ENCODE measurements around the gene SH3BP5. TPM values are rescaled to one million over a fixed set of nuclear protein-coding genes. Genes with fewer than 3 reads are reported as not detected.

The SH3BP5 gene
- total RNA-seq, 1 donor from 2014 or later: 10.5 TPM

DNA sequence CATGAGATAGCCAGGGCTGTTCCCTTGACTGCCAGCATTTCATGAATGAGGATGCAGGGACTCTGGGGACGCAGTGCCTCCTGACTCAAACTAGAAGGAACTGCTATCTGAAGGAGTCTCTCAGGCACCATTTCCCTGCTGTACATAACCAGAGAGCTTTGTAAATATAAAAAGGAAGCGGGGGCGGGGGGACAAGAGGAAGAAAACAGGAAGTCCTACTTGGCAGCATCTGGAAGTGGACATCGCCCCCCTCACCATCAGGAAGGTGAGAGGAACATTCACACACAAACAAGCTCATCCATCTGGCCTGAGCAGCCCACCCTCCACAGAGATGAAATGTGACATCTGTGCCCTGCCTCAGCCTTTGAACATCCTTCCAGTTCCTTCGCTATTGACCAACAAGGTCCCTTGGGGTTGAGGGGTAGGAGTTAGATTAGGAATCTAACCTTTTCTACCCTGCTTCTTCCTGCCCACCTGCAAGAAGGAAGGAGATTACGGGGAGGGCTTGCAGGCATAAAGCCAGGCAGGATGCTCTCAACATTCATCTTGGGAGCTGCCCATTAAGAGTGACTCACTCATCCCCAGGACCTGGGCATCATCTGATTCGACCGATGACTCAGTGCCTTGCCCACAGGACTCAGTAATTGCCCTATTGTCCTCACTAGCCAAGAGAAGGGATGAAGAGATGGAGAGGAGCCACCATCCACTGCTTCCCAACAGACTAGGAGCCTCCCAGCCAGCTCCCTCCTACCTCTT, 31.9 kb downstream of the SH3BP5 start:
- no peak for DNase-seq (ENCODE audit: low spot score)

DNA sequence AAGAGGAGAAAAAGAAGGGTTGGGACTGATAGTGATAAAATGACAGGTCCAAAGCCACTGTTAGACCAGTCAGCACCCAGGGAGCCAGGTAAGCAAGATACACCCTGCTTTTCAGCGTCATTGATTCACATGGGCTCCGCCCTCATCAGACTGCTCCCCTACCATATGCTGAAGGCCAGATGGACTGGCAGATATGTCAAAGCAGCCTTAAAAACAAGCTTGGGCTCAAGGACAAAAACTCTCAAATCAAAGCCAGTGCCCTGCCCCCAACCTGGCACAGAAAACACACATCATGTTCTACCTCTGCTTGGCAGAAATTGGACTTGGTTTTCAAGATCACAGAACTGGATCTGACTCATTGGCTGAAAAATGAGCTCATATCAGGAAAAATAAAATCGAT, 33.4 kb downstream of the SH3BP5 start:
- ATAC-seq: peak; percentile 66

More for the DNA sequence above, 31.9 kb downstream of the SH3BP5 start:
- peak; percentile 36 for ATAC-seq

GRCh38 chr3:15298504-15298903, 33.9 kb downstream of the SH3BP5 start:
- ATAC-seq (no peak), DNase-seq (ENCODE audit: low spot score) (no peak)

More for the DNA sequence above, 33.4 kb downstream of the SH3BP5 start:
- peak; percentile 70 for DNase-seq (ENCODE audit: low spot score)

DNA sequence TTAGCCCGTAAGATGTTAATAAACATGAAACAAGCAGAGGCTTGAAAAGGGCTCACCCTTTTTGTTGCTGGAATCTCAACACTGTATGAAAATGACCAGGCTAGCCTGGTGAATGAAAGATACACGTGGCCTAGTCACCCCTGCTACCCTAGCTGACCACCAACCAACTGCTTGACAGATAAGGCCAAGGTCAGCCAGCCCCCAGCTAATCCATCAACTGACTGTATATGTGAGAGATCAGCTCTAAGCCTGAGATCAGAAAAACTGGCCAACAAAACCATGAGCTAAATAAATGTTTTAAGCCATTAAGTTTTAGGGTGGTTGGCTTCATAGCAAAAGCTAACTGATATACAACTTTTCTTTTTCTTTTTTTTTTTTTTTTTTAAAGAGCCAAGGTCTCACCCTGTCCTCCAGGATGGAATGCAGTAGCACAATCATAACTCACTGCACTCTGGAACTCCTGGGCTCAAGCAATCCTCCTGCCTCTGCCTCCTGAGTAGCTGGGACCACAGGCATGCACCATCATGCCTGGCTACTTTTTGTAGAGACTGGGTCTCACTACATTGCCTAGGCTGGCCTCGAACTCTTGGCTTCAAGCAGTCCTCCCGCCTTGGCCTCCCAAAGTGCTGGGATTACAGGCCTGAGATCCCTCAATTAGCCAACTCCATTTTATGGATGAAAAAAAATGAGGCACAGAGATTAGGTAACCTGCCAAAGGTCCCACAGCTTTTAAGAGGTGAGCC, 34.6 kb downstream of the SH3BP5 start:
- ATAC-seq (no peak), DNase-seq (ENCODE audit: low spot score) (no peak)

DNA sequence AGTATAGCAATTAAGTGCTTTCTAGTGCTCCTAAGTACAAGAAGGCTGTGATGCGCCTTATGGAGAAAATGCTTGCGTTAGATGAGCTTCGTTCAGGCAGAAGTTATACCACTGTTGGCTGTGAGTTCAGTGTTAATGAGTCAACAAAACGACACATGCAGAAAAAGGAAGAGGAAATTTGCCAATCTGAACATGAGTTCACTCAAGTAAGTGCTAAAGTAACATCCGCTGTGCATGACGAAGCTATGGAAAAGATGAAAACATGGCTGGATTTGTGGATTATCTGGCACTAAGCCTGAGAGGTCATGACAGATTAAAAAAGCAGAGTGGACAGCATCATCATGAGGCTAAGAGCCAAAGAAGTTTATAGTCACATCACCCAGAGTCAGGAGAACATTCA, 36.9 kb downstream of the SH3BP5 start:
- no peak for DNase-seq (ENCODE audit: low spot score)
- ATAC-seq: peak; percentile 12

GRCh38 chr3:15294929-15295328, 37.5 kb downstream of the SH3BP5 start:
- DNase-seq (ENCODE audit: low spot score) (no peak), ATAC-seq (peak; percentile 22)

GRCh38 chr3:15292765-15293522, 39.4 kb downstream of the SH3BP5 start:
- peak; percentile 78 for ATAC-seq
- DNase-seq (ENCODE audit: low spot score): peak; percentile 70

DNA sequence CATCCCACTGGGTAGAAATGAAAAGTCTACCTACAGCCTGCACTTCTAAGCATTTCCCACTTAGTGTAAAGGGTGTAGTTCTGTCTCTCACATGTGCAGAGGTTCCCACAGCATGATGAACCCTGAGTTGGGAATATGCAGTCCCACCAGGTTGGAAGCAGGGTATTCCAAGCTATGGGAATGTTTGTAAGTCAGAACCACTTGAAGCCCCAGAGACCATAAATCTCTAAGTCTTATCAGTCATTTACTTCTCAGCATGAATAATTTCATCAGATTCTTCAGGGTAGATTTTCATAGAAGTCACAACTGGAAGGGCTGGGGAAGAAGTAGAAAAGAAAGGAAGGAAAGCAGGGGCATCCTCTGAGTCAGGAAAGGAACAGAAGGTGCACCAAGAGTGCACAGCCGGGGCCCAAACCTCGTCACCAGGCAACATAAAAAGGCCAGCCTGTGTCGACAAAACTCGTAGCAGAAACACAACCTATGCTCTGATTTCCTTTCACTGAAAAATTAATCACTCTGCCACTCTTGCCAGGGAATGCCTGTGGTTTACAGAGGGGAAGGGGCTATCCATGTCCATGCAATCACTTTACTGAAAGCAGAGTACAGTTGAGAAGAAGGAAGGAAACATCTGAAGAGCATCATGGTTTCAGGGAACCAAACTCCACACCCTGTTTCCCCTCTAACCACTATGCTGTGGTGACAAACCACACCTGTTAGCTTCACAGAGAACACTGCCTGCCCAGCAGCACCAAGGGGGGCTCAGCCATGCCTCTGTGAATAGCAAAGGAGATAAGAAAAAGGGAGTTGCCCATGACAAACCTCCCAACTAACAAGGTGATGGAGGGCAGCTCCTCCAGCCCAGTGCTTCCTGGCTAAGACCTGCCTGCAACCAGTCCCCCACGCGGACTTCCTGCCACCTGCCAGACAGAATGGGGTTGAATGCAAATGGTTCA, 40.5 kb downstream of the SH3BP5 start:
- no peak for ATAC-seq
- no peak for DNase-seq (ENCODE audit: low spot score)

DNA sequence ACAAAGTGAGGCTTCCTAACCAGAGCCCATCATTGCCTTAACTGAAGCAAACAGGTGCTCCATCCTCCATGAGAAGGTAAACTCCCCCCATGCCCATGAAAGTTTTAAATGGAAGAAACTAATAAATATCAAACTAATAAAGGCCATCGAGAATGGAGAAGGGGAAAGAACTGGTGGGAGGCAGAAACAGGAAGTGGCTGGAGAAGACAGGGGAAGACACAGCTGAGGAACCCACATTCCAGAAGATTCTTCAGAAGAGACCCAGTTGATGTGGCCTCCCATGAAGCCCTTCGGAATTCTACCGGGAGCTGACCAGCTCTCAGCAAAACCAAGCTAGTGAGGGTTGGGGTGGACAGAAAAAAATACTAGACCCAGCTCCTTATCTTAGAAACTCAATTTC, 41.6 kb downstream of the SH3BP5 start:
- no peak for ATAC-seq
- no peak for DNase-seq (ENCODE audit: low spot score)

DNA sequence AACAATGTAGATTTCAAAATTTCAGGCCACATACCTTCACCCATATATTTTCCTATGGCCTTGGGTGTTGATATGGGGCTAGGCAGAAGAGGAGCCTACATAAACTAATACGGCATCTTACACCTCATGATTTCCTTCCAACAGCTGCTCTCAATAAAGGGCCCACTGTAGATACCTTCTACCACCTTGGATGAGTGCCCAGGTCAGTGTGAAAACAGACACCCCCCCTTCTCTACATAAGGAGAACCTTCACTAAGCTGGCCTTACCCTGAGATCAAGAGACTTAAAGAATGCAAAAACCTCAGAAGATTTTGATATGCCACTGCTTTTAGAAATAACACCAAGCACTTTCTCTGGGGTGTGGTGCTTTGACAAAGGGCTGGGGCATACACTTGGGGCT, 42.7 kb downstream of the SH3BP5 start:
- ATAC-seq (no peak), DNase-seq (ENCODE audit: low spot score) (no peak)

DNA sequence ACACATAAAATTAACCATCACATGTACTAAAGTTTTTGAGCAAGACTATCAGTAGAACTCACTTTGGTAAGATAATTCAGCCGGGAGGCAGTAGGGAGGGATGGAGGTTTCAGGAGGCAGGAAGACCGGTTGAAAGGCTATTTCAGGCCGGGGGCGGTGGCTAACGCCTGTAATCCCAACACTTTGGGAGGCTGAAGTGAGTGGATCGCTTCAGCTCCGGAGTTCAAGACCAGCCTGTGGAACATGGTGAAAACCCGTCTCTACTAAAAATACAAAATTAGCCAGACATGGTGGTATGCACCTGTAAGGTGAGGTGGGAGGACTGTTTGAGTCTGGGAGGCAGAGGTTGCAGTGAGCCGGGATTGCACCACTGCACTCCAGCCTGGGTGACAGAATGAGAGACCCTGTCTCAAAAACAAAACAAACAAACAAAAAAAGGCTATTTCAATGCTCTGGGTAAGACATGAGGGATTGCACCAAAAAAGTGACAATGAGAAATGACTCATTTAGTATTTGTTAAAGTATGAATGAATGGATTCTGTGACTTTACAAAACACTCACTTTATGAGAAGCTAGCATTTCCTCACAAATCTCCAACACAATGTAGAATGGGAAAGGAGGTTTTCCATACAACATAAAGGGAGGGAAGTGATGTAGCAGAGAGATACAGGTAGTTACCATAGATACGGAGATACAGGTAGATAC, 43.9 kb downstream of the SH3BP5 start:
- ATAC-seq (no peak), DNase-seq (ENCODE audit: low spot score) (no peak)

GRCh38 chr3:15287565-15288330, 44.6 kb downstream of the SH3BP5 start:
- DNase-seq (ENCODE audit: low spot score): peak; percentile 64
- ATAC-seq: peak; percentile 85

- DNase-seq (ENCODE audit: low spot score): no peak
- ATAC-seq: no peak
Observed at GRCh38 chr3:15286022-15286421, 46.4 kb downstream of the SH3BP5 start.

DNA sequence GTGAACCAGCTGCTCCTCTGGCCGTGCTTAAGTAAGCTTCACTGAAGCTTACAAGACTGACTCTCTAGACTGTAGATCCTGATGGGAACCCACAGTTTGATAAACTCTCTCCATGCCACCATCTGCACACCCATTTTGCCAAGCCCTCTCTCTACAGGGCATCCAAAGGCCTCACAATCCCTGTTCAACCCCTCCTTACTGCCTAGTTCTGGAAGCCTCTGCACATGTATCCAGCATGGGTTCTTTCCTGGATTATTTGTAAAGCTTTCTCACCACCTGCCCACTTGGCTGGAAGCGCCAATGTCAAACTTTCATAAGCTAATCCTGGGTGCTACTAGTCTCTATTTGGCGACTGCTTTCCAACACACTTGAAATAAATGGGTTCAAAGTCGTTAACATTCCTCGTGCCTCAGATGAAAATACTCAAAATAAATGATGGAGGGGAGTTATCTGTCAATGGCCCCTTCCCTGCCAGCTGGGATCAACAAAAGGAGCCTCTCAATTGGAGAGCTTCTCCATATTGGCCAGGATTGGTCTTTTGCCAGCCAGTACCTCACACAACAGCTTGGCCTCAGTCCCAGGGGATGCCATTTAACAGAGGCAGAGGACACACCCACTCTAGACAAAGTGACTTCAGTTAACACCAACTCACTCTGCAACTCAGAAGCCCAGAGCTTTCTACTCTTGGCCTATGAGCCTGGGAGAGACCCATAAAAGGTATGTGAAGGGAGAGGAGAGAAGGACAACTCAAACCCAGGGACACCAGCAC, 48.1 kb downstream of the SH3BP5 start:
- DNase-seq (ENCODE audit: low spot score) (no peak), ATAC-seq (no peak)

DNA sequence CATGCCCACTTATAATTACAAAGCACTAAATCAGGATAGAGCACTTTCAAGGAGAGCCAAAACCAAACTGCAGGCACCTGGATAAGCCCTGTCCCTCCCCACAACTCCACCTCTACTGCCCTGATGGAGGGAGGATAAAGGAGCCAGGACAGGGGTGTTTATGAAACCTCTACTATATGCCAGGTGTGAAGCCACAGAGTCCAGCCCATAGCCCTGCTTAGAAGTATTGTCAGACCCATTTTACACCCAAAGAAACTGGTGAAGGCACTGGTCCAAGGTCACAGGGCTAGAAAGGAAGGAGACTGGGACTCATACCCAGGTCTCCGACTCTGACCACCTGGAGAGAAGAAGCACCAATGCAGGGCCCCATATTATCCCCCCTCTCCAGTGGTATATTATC, 48.7 kb downstream of the SH3BP5 start:
- ATAC-seq (no peak), DNase-seq (ENCODE audit: low spot score) (no peak)

- DNase-seq (ENCODE audit: low spot score): no peak
- ATAC-seq: no peak
Observed at GRCh38 chr3:15281817-15282216, 50.6 kb downstream of the SH3BP5 start.

DNA sequence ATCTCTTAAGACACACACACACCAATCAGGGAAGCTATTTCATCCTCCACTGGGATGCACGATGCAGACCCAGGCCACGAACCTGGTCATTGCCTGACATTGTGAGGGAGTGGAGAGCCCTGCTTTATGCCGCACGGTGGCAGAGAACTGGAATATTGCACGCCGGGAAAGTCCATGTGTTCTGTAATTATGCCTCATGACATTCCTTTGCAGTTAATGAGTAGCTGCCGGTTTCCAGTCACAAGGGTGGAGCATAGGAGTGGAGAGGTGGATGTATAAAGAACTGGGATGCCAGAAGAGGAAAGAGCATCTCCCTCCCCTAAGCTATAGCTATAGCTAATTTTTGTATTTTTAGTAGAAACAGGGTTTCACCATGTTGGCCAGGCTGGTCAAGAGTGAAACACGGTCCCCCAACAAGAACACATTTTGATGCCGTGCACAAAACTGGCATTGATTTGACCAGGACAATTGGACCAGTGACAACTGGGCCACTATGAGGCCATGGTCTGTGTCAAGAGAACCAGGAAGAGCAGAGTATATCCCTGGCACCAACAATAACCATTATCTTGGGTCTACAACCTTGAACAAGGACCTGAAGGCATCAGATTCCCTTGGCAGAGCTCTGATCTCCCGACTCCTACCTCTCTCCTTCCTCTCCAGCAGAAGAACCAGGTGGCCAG, 51.4 kb downstream of the SH3BP5 start:
- DNase-seq (ENCODE audit: low spot score): no peak
- ATAC-seq: peak; percentile 56

Measured in left lobe of liver (tissue), 2 donors.